ENCODE results near the gene MIA2. TPM values are rescaled to one million over a fixed set of nuclear protein-coding genes. Genes with fewer than 3 reads are reported as not detected.

Gene MIA2
- total RNA-seq, 4 donors from 2014 or later: 13.6 to 30.9 (median 20.7) TPM

DNA sequence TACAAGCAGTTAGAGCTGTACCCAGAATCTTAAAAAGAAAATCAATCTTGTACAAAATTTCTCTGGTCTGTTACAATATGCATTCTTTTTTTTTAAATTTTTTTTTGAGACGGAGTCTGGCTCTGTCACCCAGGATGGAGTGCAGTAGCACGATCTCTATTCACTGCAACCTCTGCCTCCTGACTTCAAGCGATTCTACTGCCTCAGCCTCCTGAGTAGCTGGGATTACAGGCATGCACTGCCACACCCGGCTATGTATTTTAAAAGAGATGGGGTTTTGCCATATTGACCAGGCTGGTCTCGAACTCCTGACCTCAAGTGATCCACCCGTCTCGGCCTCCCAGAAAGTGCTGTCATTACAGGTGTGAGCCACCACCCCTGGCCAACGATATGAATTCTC lies 194.4 kb downstream of the MIA2 start:
- TF ChIP-seq, protein P1, sequence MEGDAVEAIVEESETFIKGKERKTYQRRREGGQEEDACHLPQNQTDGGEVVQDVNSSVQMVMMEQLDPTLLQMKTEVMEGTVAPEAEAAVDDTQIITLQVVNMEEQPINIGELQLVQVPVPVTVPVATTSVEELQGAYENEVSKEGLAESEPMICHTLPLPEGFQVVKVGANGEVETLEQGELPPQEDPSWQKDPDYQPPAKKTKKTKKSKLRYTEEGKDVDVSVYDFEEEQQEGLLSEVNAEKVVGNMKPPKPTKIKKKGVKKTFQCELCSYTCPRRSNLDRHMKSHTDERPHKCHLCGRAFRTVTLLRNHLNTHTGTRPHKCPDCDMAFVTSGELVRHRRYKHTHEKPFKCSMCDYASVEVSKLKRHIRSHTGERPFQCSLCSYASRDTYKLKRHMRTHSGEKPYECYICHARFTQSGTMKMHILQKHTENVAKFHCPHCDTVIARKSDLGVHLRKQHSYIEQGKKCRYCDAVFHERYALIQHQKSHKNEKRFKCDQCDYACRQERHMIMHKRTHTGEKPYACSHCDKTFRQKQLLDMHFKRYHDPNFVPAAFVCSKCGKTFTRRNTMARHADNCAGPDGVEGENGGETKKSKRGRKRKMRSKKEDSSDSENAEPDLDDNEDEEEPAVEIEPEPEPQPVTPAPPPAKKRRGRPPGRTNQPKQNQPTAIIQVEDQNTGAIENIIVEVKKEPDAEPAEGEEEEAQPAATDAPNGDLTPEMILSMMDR (IDR thresholded peaks at IDR 0.05 in 4 of 5, conservative IDR thresholded peaks at IDR 0.05 in 1 of 5): no peak
- TF ChIP-seq POLR2A (IDR thresholded peaks at IDR 0.05): no peak
- ATAC-seq (no peak), DNase-seq (no peak)
- intact Hi-C loops (cut with DNase I; ENCODE audit: low total_unique reads) (no loop called here), in situ Hi-C loops (cut with MboI; ENCODE audit: low sequenced_read_pairs in 4 of 4) (loop anchor here in 1 of 4 donors (10.0 to 25.0 kb wide), 2 partner anchors 166 to 253 kb away; partner anchors contain the start of genes PNN and TRAPPC6B)
- Histone ChIP-seq H3K4me3 (no peak overlapping the region), H3K36me3 (no peaks in the 10 kb centered on the region), H3K27me3 (no peaks in the 10 kb centered on the region), H3K4me1 (peaks cover 43% of the 10 kb centered on the region in 2 donors), H3K27ac (no peak overlapping the region), H3K9me3 (no peaks in the 10 kb centered on the region)

DNA sequence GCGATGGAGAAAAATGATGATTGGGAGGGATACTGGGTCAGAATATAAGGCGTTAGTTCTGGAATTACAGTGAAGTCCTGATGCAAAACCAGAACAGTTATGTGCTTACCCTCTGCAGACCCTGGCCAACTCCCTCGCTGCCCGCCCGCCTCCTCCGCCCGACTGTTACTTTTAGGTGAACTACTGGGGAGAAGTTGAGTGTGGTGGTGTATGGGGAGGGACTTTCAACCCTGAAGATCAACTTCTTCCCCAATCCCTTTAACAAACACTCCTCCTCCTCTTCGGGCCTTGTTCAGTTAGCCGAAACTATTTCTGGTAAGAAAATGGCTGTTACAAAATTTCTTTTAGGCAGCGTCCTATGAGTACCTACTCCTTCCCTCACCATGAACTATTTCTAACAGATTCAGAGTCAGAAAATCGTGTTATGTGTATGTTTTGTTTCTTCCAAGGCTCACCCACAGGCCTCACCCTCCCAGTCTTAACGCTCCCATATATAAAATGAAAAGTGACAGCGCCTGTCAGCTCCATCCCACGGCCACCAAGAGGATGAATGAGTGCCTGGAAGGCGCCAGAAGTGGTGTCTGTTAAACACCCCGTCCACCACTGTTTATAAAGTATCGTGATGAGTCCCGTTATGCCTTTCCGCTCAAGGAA lies 197.2 kb downstream of the MIA2 start:
- intact Hi-C loops (cut with DNase I; ENCODE audit: low total_unique reads): loop anchor here (1.0 to 5.0 kb wide), 3 partner anchors 54 to 256 kb away; partner anchors contain the start of gene PNN
- ATAC-seq (no peak), DNase-seq (no peak)
- Histone ChIP-seq H3K4me3 (peak overlapping the region; percentile 83 to 94 (median 94)), H3K27me3 (no peaks in the 10 kb centered on the region), H3K27ac (peak overlapping the region; percentile 96 to 99 (median 97)), H3K4me1 (peaks cover 44 to 48% of the 10 kb centered on the region in 2 donors), H3K36me3 (no peaks in the 10 kb centered on the region), H3K9me3 (no peaks in the 10 kb centered on the region)
- in situ Hi-C loops (cut with MboI; ENCODE audit: low sequenced_read_pairs in 4 of 4): loop anchor here in 2 of 4 donors (10.0 to 25.0 kb wide), 2 partner anchors 169 to 256 kb away; partner anchors contain the start of genes PNN (in 1 of the 2) and TRAPPC6B (in 1 of the 2)
- no peak for TF ChIP-seq POLR2A (IDR thresholded peaks at IDR 0.05)

DNA sequence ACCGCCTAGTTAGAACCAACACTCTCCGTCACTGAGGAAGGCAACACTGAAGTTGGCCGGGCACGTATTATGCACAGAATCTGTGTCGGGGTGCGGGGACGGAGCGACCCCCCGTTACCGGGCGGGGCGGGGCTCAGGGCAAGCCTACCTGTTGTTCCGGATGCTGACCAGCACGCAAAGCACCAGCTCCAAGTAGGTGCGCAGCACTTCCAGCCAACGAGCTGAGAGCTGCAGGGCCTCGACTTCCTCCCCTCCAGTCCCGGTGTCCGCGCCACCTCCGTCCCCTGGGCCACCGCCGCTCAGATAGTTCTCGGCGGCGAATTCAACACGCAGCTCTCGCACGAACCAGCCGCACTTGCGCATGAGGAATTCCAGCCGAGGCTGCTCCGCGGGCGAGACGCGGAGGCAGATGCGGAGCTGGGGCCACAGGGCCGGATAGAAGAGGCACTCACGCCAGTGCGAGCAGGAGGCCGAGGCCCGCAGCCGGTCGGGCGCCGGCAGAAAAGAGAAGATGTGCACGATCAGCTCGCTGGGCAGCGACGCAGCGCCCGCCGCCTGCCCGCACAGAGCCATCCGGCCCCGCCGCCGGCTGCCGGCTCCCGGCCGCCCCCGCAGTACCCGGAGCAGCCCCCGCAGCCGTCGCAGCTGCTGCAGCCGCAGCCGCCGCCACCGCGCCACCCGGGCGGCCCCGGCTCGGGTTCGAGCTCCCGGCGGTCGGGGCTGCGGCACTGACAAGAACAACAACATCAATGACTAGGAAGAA lies 197.9 kb downstream of the MIA2 start:
- Histone ChIP-seq H3K27ac (peak overlapping the region; percentile 96 to 99 (median 97)), H3K36me3 (no peaks in the 10 kb centered on the region), H3K4me1 (peaks cover 39 to 41% of the 10 kb centered on the region in 2 donors), H3K4me3 (peak overlapping the region; percentile 83 to 94 (median 94)), H3K9me3 (no peaks in the 10 kb centered on the region), H3K27me3 (no peaks in the 10 kb centered on the region)
- in situ Hi-C loops (cut with MboI; ENCODE audit: low sequenced_read_pairs in 4 of 4): loop anchor here in 2 of 4 donors (10.0 to 25.0 kb wide), 2 partner anchors 169 to 257 kb away; partner anchors contain the start of genes PNN (in 1 of the 2) and TRAPPC6B (in 1 of the 2)
- intact Hi-C loops (cut with DNase I; ENCODE audit: low total_unique reads): loop anchor here (1.0 to 5.0 kb wide), 5 partner anchors 54 to 329 kb away; partner anchors contain the start of genes PNN and SEC23A
- DNase-seq: peak; percentile 9 to 30
- peak; percentile 6 to 15 for ATAC-seq
- peak; percentile 70 to 84 for TF ChIP-seq POLR2A (IDR thresholded peaks at IDR 0.05)
- TF ChIP-seq, protein P1 (IDR thresholded peaks at IDR 0.05 in 4 of 5, conservative IDR thresholded peaks at IDR 0.05 in 1 of 5): no peak

DNA sequence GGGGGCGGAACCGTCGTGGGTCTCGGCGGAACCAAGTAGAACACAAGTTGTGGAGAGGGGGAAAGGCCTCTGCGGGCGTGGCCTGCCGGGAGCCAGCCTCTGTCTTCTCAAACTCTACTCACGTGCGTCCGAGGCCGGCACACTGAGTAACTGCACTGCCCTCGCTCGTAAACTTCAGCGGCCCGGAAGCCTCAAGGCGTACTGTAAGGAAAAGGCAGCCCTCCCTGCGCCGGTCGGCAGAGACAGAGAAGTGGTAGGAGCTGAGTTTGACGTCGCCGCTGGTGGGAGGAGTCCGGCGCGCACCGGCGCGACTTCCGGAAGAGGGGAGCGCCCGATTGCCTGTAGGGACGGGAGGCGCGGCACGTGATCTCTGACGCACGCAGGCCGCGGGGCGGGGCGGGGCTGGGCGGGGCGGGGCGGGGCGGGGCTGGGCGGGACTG lies 198.5 kb downstream of the MIA2 start, which contains the start of gene FBXO33:
Gene FBXO33, minus strand, starts transcription at position 255 of the 440 bp plus-strand sequence. CDS start 271 bp downstream, outside the sequence.
- Histone ChIP-seq H3K27ac (peak within 1 kb of the TSS; percentile 96 to 99 (median 97)), H3K36me3 (no peaks in the 10 kb centered on the region), H3K4me1 (peaks cover 35 to 37% of the 10 kb centered on the region in 2 donors), H3K27me3 (no peaks in the 10 kb centered on the region), H3K9me3 (no peaks in the 10 kb centered on the region), H3K4me3 (peak within 1 kb of the TSS; percentile 83 to 94 (median 94))
- ATAC-seq (peak; percentile 87 to 89), DNase-seq (peak; percentile 93 to 96)
- intact Hi-C loops (cut with DNase I; ENCODE audit: low total_unique reads): loop anchor here (1.0 to 5.0 kb wide), 4 partner anchors 55 to 329 kb away; partner anchors contain the start of gene SEC23A
- in situ Hi-C loops (cut with MboI; ENCODE audit: low sequenced_read_pairs in 4 of 4): loop anchor here in 2 of 4 donors (10.0 to 25.0 kb wide), 2 partner anchors 170 to 257 kb away; partner anchors contain the start of genes PNN (in 1 of the 2) and TRAPPC6B (in 1 of the 2)
- TF ChIP-seq, protein P1 (IDR thresholded peaks at IDR 0.05 in 4 of 5, conservative IDR thresholded peaks at IDR 0.05 in 1 of 5): no peak
- no peak for TF ChIP-seq POLR2A (IDR thresholded peaks at IDR 0.05)

Measured in gastrocnemius medialis (tissue), 4 donors.